ENCODE results near the gene CCDC27. TPM values are rescaled to one million over a fixed set of nuclear protein-coding genes. Genes with fewer than 3 reads are reported as not detected.

CCDC27 gene
- total RNA-seq, 1 donor from 2014 or later = not detected

GRCh38 chr1:3710251-3710650 lies 42.0 kb upstream of the CCDC27 start:
- H3K4me3 Mint-ChIP-seq (ENCODE audit: low read depth) = no peak overlapping the region

DNA sequence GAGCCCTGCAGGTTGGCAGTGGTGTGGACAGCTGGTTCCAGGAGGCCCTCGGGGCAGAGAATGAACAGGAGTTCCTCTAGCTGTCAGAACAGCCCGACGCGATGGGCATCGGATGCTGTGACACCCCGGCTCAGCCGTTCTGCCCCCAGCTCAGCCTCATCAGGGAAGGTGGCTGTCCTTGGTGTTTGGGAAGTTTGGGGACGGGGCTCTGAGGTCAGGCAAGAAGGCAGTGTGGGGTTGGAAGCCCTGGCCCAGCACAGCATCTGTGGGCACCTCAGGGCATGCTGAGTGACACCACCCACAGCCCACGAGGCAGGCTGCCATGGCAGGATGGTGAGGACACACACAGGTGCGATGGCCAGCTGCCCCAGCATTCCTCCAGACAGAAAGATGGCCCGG lies 40.9 kb upstream of the CCDC27 start:
- no peak overlapping the region for H3K27ac Mint-ChIP-seq
- H3K4me3 Mint-ChIP-seq (ENCODE audit: low read depth) = no peak overlapping the region
- TF ChIP-seq, protein P1, sequence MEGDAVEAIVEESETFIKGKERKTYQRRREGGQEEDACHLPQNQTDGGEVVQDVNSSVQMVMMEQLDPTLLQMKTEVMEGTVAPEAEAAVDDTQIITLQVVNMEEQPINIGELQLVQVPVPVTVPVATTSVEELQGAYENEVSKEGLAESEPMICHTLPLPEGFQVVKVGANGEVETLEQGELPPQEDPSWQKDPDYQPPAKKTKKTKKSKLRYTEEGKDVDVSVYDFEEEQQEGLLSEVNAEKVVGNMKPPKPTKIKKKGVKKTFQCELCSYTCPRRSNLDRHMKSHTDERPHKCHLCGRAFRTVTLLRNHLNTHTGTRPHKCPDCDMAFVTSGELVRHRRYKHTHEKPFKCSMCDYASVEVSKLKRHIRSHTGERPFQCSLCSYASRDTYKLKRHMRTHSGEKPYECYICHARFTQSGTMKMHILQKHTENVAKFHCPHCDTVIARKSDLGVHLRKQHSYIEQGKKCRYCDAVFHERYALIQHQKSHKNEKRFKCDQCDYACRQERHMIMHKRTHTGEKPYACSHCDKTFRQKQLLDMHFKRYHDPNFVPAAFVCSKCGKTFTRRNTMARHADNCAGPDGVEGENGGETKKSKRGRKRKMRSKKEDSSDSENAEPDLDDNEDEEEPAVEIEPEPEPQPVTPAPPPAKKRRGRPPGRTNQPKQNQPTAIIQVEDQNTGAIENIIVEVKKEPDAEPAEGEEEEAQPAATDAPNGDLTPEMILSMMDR (IDR thresholded peaks at IDR 0.05; ENCODE audit: unreplicated experiment) = no peak

More at GRCh38 chr1:3710251-3710650, 42.0 kb upstream of the CCDC27 start:
- no peak for DNase-seq (ENCODE audit: low spot score, unreplicated experiment)
- H3K9me3 Mint-ChIP-seq (ENCODE audit: low read depth) = no peaks in the 10 kb centered on the region
- peaks cover 4% of the 10 kb centered on the region for H3K4me1 Mint-ChIP-seq (ENCODE audit: low read depth)
- no peaks in the 10 kb centered on the region for H3K36me3 Mint-ChIP-seq (ENCODE audit: insufficient read depth)
- TF ChIP-seq, protein P1 (IDR thresholded peaks at IDR 0.05; ENCODE audit: unreplicated experiment) = no peak
- peaks cover 12% of the 10 kb centered on the region for H3K27me3 Mint-ChIP-seq
- no peak overlapping the region for H3K27ac Mint-ChIP-seq

DNA sequence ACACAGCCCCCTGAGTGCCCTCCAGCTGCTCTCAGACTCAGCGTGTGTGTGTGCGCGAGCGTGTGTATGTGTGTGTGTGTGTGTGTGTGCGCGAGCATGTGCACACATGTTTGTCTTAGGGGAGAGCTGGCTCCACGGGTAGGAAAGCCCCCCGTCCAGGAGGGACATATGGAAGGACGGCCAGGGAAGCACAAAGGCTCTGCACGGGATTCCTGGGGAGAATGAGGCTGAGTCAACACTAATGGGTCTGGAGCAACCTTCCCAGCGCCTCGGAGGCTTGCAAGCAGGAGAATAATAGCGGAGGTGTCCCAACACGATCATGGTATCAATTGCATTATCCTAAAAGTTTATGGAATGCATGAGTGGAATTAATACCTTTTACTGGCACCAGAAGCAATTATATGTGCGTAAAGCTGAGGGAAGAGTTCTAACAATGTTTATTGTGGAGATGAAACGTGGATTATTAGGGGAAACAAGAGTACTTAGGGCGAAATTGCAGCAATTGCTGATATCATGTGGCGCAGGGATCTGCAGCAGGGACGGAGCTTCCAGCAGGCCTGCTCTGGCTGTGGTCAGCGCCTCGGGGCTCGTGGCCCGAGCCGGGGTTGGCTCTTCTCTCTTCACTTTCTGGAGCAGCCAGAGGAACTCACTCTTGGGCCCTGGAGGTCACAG lies 40.3 kb upstream of the CCDC27 start:
- TF ChIP-seq, protein P1 (IDR thresholded peaks at IDR 0.05; ENCODE audit: unreplicated experiment) = no peak
- H3K4me1 Mint-ChIP-seq (ENCODE audit: low read depth) = peaks cover 4% of the 10 kb centered on the region

More for the DNA sequence above, 40.9 kb upstream of the CCDC27 start:
- Mint-ChIP-seq H3K9me3 (ENCODE audit: low read depth) (no peaks in the 10 kb centered on the region), H3K27me3 (peaks cover 16% of the 10 kb centered on the region), H3K4me1 (ENCODE audit: low read depth) (peaks cover 4% of the 10 kb centered on the region), H3K36me3 (ENCODE audit: insufficient read depth) (no peaks in the 10 kb centered on the region)
- DNase-seq (ENCODE audit: low spot score, unreplicated experiment) = no peak

DNA sequence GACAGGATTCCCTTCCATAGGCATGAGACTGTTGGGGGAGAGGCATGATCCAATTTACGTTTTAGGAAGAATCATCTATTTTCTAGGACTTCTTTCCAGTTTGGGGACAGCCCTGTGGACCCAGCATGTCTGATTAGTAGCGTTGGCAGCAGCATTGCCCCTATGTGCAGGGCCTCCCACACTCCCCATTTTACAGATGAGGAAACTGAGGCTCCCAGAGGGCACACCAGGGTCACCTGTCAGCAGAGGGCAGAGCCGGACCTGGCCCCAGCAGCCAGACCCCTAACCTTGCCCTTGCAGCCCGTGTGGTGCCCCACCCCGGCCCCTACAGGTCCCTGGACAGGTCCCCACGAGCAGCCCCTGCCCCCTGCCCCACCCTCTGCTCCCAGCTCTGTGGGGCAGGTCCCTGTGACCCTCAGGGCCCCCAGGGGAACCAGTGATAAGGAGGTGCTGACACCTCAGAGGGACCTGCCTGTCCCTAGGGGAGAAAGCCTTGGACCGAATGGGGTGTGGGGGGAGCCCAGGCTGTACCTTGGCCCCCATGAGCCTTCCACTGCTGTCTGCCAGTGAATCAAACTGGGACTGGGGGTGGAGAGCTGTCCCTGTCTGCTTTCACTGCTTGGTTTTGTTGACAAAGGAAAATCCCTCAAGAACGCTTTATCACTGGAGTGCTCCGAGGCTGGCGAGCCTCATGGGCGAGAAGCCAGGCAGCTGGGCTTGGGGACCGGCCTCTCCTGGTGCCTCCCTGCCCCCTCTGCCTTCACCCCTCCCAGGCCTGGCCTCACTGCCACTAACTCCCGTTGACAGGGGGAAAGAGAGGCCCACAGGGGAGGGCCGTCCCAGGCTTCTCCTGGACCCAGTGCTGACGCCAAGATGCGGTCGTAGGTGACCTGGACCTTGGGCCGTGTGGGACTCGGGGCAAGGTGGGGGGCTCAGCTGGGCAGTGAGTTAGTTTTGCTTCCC lies 39.4 kb upstream of the CCDC27 start:
- DNase-seq (ENCODE audit: low spot score, unreplicated experiment) = no peak
- Mint-ChIP-seq H3K4me3 (ENCODE audit: low read depth) (no peak overlapping the region), H3K27me3 (peaks cover 16% of the 10 kb centered on the region), H3K36me3 (ENCODE audit: insufficient read depth) (no peaks in the 10 kb centered on the region), H3K9me3 (ENCODE audit: low read depth) (no peaks in the 10 kb centered on the region), H3K27ac (no peak overlapping the region), H3K4me1 (ENCODE audit: low read depth) (peaks cover 1% of the 10 kb centered on the region)
- TF ChIP-seq, protein P1 (IDR thresholded peaks at IDR 0.05; ENCODE audit: unreplicated experiment) = no peak

More for the DNA sequence above, 40.3 kb upstream of the CCDC27 start:
- Mint-ChIP-seq H3K27me3 (peaks cover 16% of the 10 kb centered on the region), H3K27ac (no peak overlapping the region), H3K9me3 (ENCODE audit: low read depth) (no peaks in the 10 kb centered on the region), H3K36me3 (ENCODE audit: insufficient read depth) (no peaks in the 10 kb centered on the region), H3K4me3 (ENCODE audit: low read depth) (no peak overlapping the region)
- no peak for DNase-seq (ENCODE audit: low spot score, unreplicated experiment)

DNA sequence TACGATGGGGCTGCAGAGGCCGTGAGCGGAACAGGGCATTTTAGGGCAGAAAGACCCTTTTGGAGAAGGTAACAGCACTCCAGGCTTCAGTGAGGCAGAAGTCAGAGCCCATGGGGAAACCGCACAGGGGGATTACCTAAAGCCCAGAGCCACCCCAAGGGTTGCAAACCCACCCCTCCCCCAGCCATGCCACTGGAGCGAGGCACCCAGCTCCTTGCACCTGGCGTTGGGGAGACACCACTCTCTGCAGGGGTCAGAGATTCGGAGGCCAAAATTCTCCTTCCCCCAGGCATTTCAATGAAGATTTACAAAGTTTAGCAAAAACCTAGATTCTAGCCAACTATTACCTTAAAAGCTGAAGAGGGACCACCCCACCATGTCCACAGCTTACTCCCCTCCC lies 38.4 kb upstream of the CCDC27 start:
- Mint-ChIP-seq H3K27ac (no peak overlapping the region), H3K4me3 (ENCODE audit: low read depth) (no peak overlapping the region)

More for the DNA sequence above, 38.4 kb upstream of the CCDC27 start:
- Mint-ChIP-seq H3K27me3 (peaks cover 16% of the 10 kb centered on the region), H3K4me1 (ENCODE audit: low read depth) (peaks cover 1% of the 10 kb centered on the region), H3K9me3 (ENCODE audit: low read depth) (no peaks in the 10 kb centered on the region), H3K36me3 (ENCODE audit: insufficient read depth) (no peaks in the 10 kb centered on the region)
- DNase-seq (ENCODE audit: low spot score, unreplicated experiment) = no peak
- TF ChIP-seq, protein P1 (IDR thresholded peaks at IDR 0.05; ENCODE audit: unreplicated experiment) = no peak

All from progenitor cell of endocrine pancreas (in vitro differentiated cells).